GM12875 (cell line): ENCODE results near the gene TRIAP1.

Experiments
- H3K4me3 ChIP-seq: one replicate; pipeline ENCODE4 v1.5.1; 2011; ENCODE audit warnings: low read depth, low read length, control low read depth
- CTCF ChIP-seq: IDR thresholded peaks from 2 replicates; pipeline ENCODE4 v1.5.1; 2011; ENCODE audit warnings: low read depth, mild to moderate bottlenecking, control low read depth, inconsistent platforms, low read length, moderate library complexity, borderline replicate concordance; ENCODE audit not compliant: insufficient read depth

Gene TRIAP1

DNA sequence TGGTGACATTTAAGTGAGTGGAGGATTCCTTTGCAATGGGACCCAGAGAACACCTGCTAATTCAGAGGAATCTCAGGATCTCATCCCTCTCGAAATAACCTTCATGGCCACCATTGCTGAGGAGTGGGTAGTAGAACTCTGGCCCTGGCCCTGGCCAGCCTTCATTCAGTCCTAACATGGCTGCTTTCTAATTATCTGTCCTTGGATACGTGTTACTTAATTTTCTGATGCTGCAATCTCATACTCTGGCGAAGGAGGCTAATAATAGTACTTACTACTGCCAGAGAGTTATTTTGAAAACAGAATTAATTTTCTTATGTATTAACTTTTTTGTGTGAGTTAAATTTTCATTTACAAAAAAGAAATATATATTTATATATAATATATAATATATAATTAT, 20.4 kb downstream of the TRIAP1 start:
- no peak for TF ChIP-seq CTCF
- H3K4me3 ChIP-seq, result no peak overlapping the region

DNA sequence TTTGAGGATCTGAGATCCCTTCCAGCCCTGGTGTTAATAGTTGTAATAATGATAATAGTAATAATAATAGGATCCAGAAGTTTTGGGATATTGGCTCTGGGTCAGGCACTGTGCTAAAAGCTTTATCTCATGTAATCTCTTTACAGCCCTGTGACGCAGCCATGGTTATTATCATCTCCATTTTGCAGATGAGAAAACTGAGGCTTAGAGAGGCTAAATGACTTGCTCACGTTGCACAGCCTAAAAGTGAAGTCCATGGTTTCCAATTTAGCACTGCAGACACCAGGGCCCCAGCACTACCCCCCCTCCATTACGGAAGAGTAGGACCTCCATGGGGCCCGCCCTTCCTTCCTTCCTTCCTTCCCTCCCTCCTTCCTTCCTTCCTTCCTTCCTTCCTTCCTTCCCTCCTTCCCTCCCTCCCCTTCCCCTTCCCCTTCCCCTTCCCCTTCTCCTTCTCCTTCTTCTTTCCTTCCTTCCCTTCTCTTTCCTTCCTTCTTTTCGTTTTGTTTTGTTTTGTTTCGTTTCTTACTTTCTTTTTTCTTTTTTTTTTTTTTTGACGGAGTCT, 23.2 kb downstream of the TRIAP1 start:
- no peak for TF ChIP-seq CTCF
- H3K4me3 ChIP-seq, result no peak overlapping the region

- H3K4me3 ChIP-seq, result no peak overlapping the region
- no peak for TF ChIP-seq CTCF
Observed at GRCh38 chr12:120421701-120422100, 24.5 kb downstream of the TRIAP1 start.

GRCh38 chr12:120417917-120418580, 28.1 kb downstream of the TRIAP1 start:
- no peak for TF ChIP-seq CTCF
- no peak overlapping the region for H3K4me3 ChIP-seq

DNA sequence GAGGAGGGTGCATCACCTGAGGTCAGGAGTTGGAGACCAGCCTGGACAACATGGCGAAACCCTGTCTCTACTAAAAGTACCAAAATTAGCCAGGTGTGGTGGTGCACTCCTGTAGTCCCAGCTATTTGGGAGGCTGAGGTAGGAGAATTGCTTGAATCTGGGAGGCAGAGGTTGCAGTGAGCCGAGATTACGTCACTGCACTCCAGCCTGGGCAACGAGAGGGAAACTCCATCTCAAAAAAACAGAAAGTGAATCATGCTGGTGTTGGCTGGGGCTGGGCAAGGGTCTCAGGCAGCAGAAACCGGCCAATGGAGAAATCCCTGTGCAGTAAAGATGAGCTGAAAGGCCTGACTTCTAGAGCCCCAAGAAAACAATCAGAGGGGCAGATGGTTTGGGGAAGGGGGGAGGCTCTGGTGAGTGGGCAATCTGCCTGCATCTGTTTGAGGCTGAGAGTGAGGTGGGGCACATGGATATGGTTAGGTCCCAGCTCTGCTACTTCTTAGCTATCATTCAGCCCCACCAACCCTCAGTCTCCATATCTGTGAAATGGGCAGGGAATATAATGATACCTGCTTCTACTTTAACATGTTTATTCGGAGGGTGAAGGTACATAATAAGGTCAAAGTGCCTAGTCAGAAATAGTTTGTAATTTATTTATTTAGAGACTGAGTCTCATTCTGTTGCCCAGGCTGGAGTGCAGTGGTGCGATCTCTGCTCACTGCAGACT, 29.5 kb downstream of the TRIAP1 start:
- H3K4me3 ChIP-seq, result no peak overlapping the region
- no peak for TF ChIP-seq CTCF

- H3K4me3 ChIP-seq, result no peak overlapping the region
- no peak for TF ChIP-seq CTCF
Observed at GRCh38 chr12:120413901-120414695, 32.1 kb downstream of the TRIAP1 start.
